H9 (cell line): ENCODE measurements around the gene HDAC5. TPM values are rescaled to one million over a fixed set of nuclear protein-coding genes. Genes with fewer than 3 reads are reported as not detected.

Source experiments
- DNase-seq: peaks from one replicate; pipeline ENCODE4 v3.0.0-alpha.2; 2017
- H2AFZ ChIP-seq: one replicate; pipeline ENCODE4 v1.6.1; 2013; ENCODE audit warnings: mild to moderate bottlenecking, low read length, control low read depth, moderate library complexity
- H2AK5ac ChIP-seq: 2 replicates; pipeline ENCODE4 v1.6.1; 2013; ENCODE audit warnings: low read length, control low read depth, mixed read lengths; ENCODE audit not compliant: insufficient read length
- H2BK120ac ChIP-seq: one replicate; pipeline ENCODE4 v1.6.1; 2013; ENCODE audit warnings: low read depth, mild to moderate bottlenecking, low read length, control low read depth, inconsistent platforms; ENCODE audit not compliant: poor library complexity, severe bottlenecking
- H2BK12ac ChIP-seq: 2 replicates; pipeline ENCODE4 v1.6.1; 2013; ENCODE audit warnings: low read length, control low read depth, mixed read lengths, low read depth; ENCODE audit not compliant: insufficient read length
- H2BK15ac ChIP-seq: 2 replicates; pipeline ENCODE4 v1.6.1; 2013; ENCODE audit warnings: low read depth, low read length, control low read depth
- H2BK20ac ChIP-seq: one replicate; pipeline ENCODE4 v1.6.1; 2013; ENCODE audit warnings: low read depth, mild to moderate bottlenecking, low read length, control low read depth, inconsistent platforms; ENCODE audit not compliant: poor library complexity, severe bottlenecking
- H2BK5ac ChIP-seq: 2 replicates; pipeline ENCODE4 v1.6.1; 2013; ENCODE audit warnings: low read length, control low read depth, mixed read lengths; ENCODE audit not compliant: insufficient read length
- H3K14ac ChIP-seq: 2 replicates; pipeline ENCODE4 v1.6.1; 2013; ENCODE audit warnings: low read length, control low read depth; ENCODE audit not compliant: insufficient read depth
- H3K18ac ChIP-seq: 2 replicates; pipeline ENCODE4 v1.6.1; 2013; ENCODE audit warnings: low read depth, mild to moderate bottlenecking, mixed read lengths, low read length, control low read depth; ENCODE audit not compliant: insufficient read length
- H3K23ac ChIP-seq: 2 replicates; pipeline ENCODE4 v1.6.1; 2013; ENCODE audit warnings: low read length, control low read depth, mixed read lengths, low read depth; ENCODE audit not compliant: insufficient read length
- H3K23me2 ChIP-seq: 2 replicates; pipeline ENCODE4 v1.6.1; 2013; ENCODE audit warnings: low read depth, mild to moderate bottlenecking, mixed read lengths, low read length, control low read depth; ENCODE audit not compliant: insufficient read length, poor library complexity, severe bottlenecking
- H3K27ac ChIP-seq: 2 replicates; pipeline ENCODE4 v1.5.1; 2013; ENCODE audit warnings: low read length, control low read depth, mixed read lengths, low read depth; ENCODE audit not compliant: insufficient read length
- H3K27me3 ChIP-seq: 2 replicates; pipeline ENCODE4 v1.6.1; 2013; ENCODE audit warnings: low read length, control low read depth, inconsistent platforms; ENCODE audit not compliant: insufficient read depth
- H3K4ac ChIP-seq: 2 replicates; pipeline ENCODE4 v1.6.1; 2013; ENCODE audit warnings: low read depth, mild to moderate bottlenecking, control low read depth, inconsistent platforms, low read length, moderate library complexity
- H3K4me1 ChIP-seq: 2 replicates; pipeline ENCODE4 v1.6.1; 2013; ENCODE audit warnings: low read length, control low read depth, inconsistent platforms; ENCODE audit not compliant: insufficient read depth
- H3K4me2 ChIP-seq: 2 replicates; pipeline ENCODE4 v1.6.1; 2013; ENCODE audit warnings: low read length, control low read depth, mixed read lengths; ENCODE audit not compliant: insufficient read length, insufficient read depth
- H3K56ac ChIP-seq: 2 replicates; pipeline ENCODE4 v1.6.1; 2013; ENCODE audit warnings: low read depth, mild to moderate bottlenecking, mixed read lengths, low read length, control low read depth; ENCODE audit not compliant: insufficient read length
- H3K79me1 ChIP-seq: 2 replicates; pipeline ENCODE4 v1.6.1; 2013; ENCODE audit warnings: low read depth, mild to moderate bottlenecking, moderate library complexity, low read length, control low read depth, inconsistent platforms; ENCODE audit not compliant: insufficient read depth, poor library complexity, severe bottlenecking
- H3K79me2 ChIP-seq: 2 replicates; pipeline ENCODE4 v1.6.1; 2013; ENCODE audit warnings: low read length, control low read depth, inconsistent platforms; ENCODE audit not compliant: insufficient read depth
- H3K9ac ChIP-seq: 2 replicates; pipeline ENCODE4 v1.6.1; 2013; ENCODE audit warnings: low read length, control low read depth, mixed read lengths; ENCODE audit not compliant: insufficient read length; ENCODE audit errors: extremely low read depth
- H3K9me3 ChIP-seq: one replicate; pipeline ENCODE4 v1.6.1; 2013; ENCODE audit warnings: low read depth, low read length, inconsistent platforms; ENCODE audit not compliant: control insufficient read depth
- H3T11ph ChIP-seq: one replicate; pipeline ENCODE4 v1.6.1; 2013; ENCODE audit warnings: mild to moderate bottlenecking, low read length, control low read depth, inconsistent platforms
- H4K20me1 ChIP-seq: one replicate; pipeline ENCODE4 v1.6.1; 2013; ENCODE audit not compliant: control insufficient read depth, insufficient read length, insufficient read depth
- H4K5ac ChIP-seq: 2 replicates; pipeline ENCODE4 v1.6.1; 2013; ENCODE audit warnings: low read depth, mild to moderate bottlenecking, mixed read lengths, low read length, control low read depth; ENCODE audit not compliant: insufficient read length
- H4K8ac ChIP-seq: replicated peaks from 2 replicates; pipeline ENCODE4 v1.6.1; 2013; ENCODE audit warnings: low read length, control low read depth, mixed read lengths, low read depth; ENCODE audit not compliant: insufficient read length
- H4K91ac ChIP-seq: 2 replicates; pipeline ENCODE4 v1.6.1; 2013; ENCODE audit warnings: low read depth, mild to moderate bottlenecking, moderate library complexity, mixed read lengths, low read length, control low read depth; ENCODE audit not compliant: insufficient read length
- H3K27ac Mint-ChIP-seq, 3 experiments: 2 replicates in 2 of 3; 3 replicates in 1 of 3; pipeline ENCODE4 v1.8.0; 2020 to 2021; ENCODE audit warnings: mixed read lengths in 3 of 3, mild to moderate bottlenecking in 1 of 3, moderate library complexity in 1 of 3
- H3K27me3 Mint-ChIP-seq: 2 replicates; pipeline ENCODE4 v1.8.0; 2021; ENCODE audit warnings: low read depth, mild to moderate bottlenecking, moderate library complexity, mixed read lengths
- H3K36me3 Mint-ChIP-seq, 3 experiments: 2 replicates in 2 of 3; 3 replicates in 1 of 3; pipeline ENCODE4 v1.8.0; 2020 to 2021; ENCODE audit warnings: low read depth in 3 of 3, mixed read lengths in 3 of 3; ENCODE audit not compliant: insufficient read depth in 1 of 3
- H3K4me1 Mint-ChIP-seq, 2 experiments: 2 replicates each; pipeline ENCODE4 v1.8.0; 2020; ENCODE audit warnings: mixed read lengths in 2 of 2
- H3K4me3 Mint-ChIP-seq, 2 experiments: 2 replicates in 1 of 2; 3 replicates in 1 of 2; pipeline ENCODE4 v1.8.0; 2020 to 2021; ENCODE audit warnings: mild to moderate bottlenecking in 2 of 2, mixed read lengths in 2 of 2, moderate library complexity in 1 of 2
- H3K9me3 Mint-ChIP-seq, 2 experiments: 2 replicates in 1 of 2; 3 replicates in 1 of 2; pipeline ENCODE4 v1.8.0; 2020; ENCODE audit warnings: mild to moderate bottlenecking in 2 of 2, mixed read lengths in 2 of 2, moderate library complexity in 1 of 2
- CTCF ChIP-seq: fragments of 200-600 bp; sonication (generic); conservative IDR thresholded peaks from 3 replicates; pipeline ENCODE4 v1.8.0; 2021; ENCODE audit warnings: antibody characterized with exemption, mild to moderate bottlenecking
- whole genome bisulfite sequencing: extraction: QIAGEN DNeasy Blood & Tissue Kit; methylation state at CpG from one replicate; pipeline ENCODE4 v1.1.7; 2013; ENCODE audit warnings: missing lambda C conversion rate, low lambda C conversion rate, mixed read lengths; ENCODE audit not compliant: insufficient read length; ENCODE audit errors: extremely low coverage; 5-methylcytosine and 5-hydroxymethylcytosine counted together
- total RNA-seq: library from RNA; stranded (reverse); gene quantifications from 2 replicates; pipeline ENCODE4 v1.2.1, GENCODE V29; 2021

Gene HDAC5
- total RNA-seq, 1 experiment from 2014 or later: 39.5 TPM

- no peak overlapping the region for H2BK12ac ChIP-seq
- peaks cover 50 to 79% (median 74%) of the 10 kb centered on the region in 3 experiments for H3K36me3 Mint-ChIP-seq
- peaks cover 13 to 14% of the 10 kb centered on the region in 2 experiments; a peak in 3 of 4 replicates for H3K4me1 Mint-ChIP-seq
These were observed 64.1 kb downstream of the HDAC5 start for GRCh38 chr17:44059101-44059892.

More at GRCh38 chr17:44059101-44059892, 64.1 kb downstream of the HDAC5 start:
- no peaks in the 10 kb centered on the region for H3K9me3 Mint-ChIP-seq
- H3K27ac ChIP-seq: no peak overlapping the region
- no peak overlapping the region for H3K4me2 ChIP-seq
- no peak overlapping the region for H3K14ac ChIP-seq
- H2BK15ac ChIP-seq: no peak overlapping the region
- H2BK20ac ChIP-seq: no peak overlapping the region
- no peak overlapping the region for H3K56ac ChIP-seq
- H3K79me1 ChIP-seq: peaks cover 15% of the 10 kb centered on the region
- H4K5ac ChIP-seq: no peak overlapping the region
- H4K8ac ChIP-seq: no peak overlapping the region
- H4K20me1 ChIP-seq: no peaks in the 10 kb centered on the region
- no peak overlapping the region for H4K91ac ChIP-seq
- H3K23ac ChIP-seq: no peak overlapping the region
- no peak overlapping the region for H3K4me3 Mint-ChIP-seq
- H3K79me2 ChIP-seq: peaks cover 32% of the 10 kb centered on the region; the same call in 1 of the 2 replicates
- H3K9me3 ChIP-seq: no peaks in the 10 kb centered on the region
- TF ChIP-seq CTCF: no peak
- no peak overlapping the region; a peak in 1 of 7 replicates for H3K27ac Mint-ChIP-seq
- H2BK120ac ChIP-seq: no peak overlapping the region
- no peak overlapping the region for H3K9ac ChIP-seq
- no CpG with 5 or more reads among the region's 14 CpGs for WGBS
- no peak overlapping the region for H3K18ac ChIP-seq
- H3K4ac ChIP-seq: no peak overlapping the region
- H2AK5ac ChIP-seq: no peak overlapping the region
- peak; percentile 7 for DNase-seq
- 0 out of 2 replicates have a peak, but pooled peaks cover 2% of the 10 kb centered on the region for H3K4me1 ChIP-seq
- no peaks in the 10 kb centered on the region for H3K23me2 ChIP-seq
- no peak overlapping the region for H2AFZ ChIP-seq
- H3T11ph ChIP-seq: no peak overlapping the region
- no peaks in the 10 kb centered on the region for H3K27me3 Mint-ChIP-seq
- H3K27me3 ChIP-seq: no peaks in the 10 kb centered on the region
- no peak overlapping the region for H2BK5ac ChIP-seq
